Measurements from ENCODE around the gene SLC25A1. TPM values are rescaled to one million over a fixed set of nuclear protein-coding genes. Genes with fewer than 3 reads are reported as not detected.
A peak's percentile ranks its signal among the peaks of the same experiment; 100 is the strongest.

The SLC25A1 gene
- total RNA-seq: 63.7 and 69.2 TPM in 2 replicates

DNA sequence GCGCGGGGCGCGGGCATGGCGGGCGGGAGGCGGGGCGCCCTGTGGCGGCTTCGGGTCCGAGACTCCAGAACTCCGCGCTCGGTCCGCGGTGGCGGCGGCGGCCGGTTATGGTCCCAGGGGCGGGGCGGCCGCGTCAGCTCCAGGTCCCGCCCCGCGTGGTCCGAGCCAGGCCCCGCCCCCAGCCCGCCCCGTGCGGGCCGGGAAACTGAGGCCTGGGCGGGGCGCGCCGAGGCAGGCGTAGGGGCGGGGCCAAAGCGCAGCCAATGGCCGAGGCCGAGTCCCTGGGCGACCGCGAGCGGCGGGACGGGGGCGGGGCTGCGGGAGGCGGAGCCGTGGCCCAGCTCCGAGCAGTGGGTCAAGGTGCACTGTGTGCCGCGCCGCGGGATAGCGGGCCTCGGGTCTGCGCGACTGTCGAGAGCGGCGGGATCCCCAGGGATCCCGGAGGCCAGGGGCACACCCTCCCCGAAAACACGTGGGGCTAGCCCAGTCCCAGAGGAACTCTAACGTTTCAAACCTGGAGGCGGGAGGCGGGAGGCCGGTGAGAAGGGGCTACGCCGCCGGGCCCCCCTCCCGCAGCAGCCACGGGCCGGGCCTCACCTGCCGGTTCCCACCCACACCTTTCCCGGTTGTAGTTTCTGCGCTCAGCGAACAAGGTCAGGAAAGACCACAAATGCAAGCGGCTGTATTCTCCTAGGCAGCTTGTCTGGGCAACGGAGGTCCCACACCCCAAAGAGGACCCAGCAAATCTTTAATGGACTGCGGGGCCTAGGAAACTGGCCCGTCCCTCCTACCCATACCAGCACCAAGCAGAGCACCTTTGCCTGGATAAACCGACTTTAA is at the start of gene SLC25A1:
Gene SLC25A1 (minus strand): TSS at position 80 of the 840 bp plus-strand sequence. CDS start 63 bp downstream, at position 17.
- DNase-seq (ENCODE audit: insufficient read length, low spot score, missing footprints): peak; percentile 99
- Histone ChIP-seq H2AFZ (ENCODE audit: low read length) (peak within 1 kb of the TSS; percentile 67), H3K27ac (ENCODE audit: low read depth, low read length) (peak within 1 kb of the TSS; percentile 28), H3K9me3 (ENCODE audit: low read depth, low read length) (no peaks in the 10 kb centered on the region), H3K4me1 (ENCODE audit: insufficient read depth, low read length) (peaks cover 19% of the 10 kb centered on the region), H3K27me3 (ENCODE audit: insufficient read depth, low read length) (no peaks in the 10 kb centered on the region), H3K79me2 (ENCODE audit: insufficient read depth, low read length) (peaks cover 41% of the 10 kb centered on the region), H4K20me1 (ENCODE audit: insufficient read depth, low read length) (peaks cover 31% of the 10 kb centered on the region), H3K4me2 (ENCODE audit: insufficient read depth, low read length) (peak within 1 kb of the TSS; percentile 96), H3K4me3 (ENCODE audit: insufficient read depth, low read length) (peak within 1 kb of the TSS; percentile 84), H3K36me3 (ENCODE audit: insufficient read depth, low read length) (peaks cover 3% of the 10 kb centered on the region)
- TF ChIP-seq, protein P1, sequence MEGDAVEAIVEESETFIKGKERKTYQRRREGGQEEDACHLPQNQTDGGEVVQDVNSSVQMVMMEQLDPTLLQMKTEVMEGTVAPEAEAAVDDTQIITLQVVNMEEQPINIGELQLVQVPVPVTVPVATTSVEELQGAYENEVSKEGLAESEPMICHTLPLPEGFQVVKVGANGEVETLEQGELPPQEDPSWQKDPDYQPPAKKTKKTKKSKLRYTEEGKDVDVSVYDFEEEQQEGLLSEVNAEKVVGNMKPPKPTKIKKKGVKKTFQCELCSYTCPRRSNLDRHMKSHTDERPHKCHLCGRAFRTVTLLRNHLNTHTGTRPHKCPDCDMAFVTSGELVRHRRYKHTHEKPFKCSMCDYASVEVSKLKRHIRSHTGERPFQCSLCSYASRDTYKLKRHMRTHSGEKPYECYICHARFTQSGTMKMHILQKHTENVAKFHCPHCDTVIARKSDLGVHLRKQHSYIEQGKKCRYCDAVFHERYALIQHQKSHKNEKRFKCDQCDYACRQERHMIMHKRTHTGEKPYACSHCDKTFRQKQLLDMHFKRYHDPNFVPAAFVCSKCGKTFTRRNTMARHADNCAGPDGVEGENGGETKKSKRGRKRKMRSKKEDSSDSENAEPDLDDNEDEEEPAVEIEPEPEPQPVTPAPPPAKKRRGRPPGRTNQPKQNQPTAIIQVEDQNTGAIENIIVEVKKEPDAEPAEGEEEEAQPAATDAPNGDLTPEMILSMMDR (IDR thresholded peaks at IDR 0.05; ENCODE audit: extremely low read depth, low read depth, low read length): no peak

DNA sequence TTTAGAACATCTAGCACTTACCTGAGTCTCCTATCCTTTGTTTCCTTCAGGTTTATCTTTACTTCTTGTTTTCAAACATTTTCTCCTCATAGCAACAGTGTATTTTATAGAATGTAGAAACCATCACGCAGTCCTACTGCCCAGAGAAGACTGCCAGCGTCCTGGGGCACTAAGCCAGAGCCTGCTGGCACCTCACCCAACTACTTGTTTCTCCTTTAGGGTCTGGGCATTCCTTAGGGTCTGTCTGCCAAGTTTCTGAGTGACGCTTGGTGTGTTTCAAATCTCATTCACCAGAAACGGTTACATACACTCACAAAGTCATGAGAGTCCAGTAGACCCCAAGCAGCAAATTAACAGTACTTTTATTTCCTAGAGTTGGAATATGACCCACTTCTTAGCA is 49.6 kb upstream of the SLC25A1 start:
- no peaks in the 10 kb centered on the region for H3K9me3 ChIP-seq (ENCODE audit: low read depth, low read length)
- H3K27me3 ChIP-seq (ENCODE audit: insufficient read depth, low read length): no peaks in the 10 kb centered on the region
- no peak overlapping the region for H3K4me2 ChIP-seq (ENCODE audit: insufficient read depth, low read length)
- TF ChIP-seq, protein P1 (IDR thresholded peaks at IDR 0.05; ENCODE audit: extremely low read depth, low read depth, low read length): no peak
- no peaks in the 10 kb centered on the region for H4K20me1 ChIP-seq (ENCODE audit: insufficient read depth, low read length)
- no peaks in the 10 kb centered on the region for H3K4me1 ChIP-seq (ENCODE audit: insufficient read depth, low read length)
- DNase-seq (ENCODE audit: insufficient read length, low spot score, missing footprints): no peak
- no peak overlapping the region for H3K27ac ChIP-seq (ENCODE audit: low read depth, low read length)
- H2AFZ ChIP-seq (ENCODE audit: low read length): no peak overlapping the region
- H3K36me3 ChIP-seq (ENCODE audit: insufficient read depth, low read length): peaks cover 34% of the 10 kb centered on the region
- H3K4me3 ChIP-seq (ENCODE audit: insufficient read depth, low read length): no peak overlapping the region
- no peaks in the 10 kb centered on the region for H3K79me2 ChIP-seq (ENCODE audit: insufficient read depth, low read length)

DNA sequence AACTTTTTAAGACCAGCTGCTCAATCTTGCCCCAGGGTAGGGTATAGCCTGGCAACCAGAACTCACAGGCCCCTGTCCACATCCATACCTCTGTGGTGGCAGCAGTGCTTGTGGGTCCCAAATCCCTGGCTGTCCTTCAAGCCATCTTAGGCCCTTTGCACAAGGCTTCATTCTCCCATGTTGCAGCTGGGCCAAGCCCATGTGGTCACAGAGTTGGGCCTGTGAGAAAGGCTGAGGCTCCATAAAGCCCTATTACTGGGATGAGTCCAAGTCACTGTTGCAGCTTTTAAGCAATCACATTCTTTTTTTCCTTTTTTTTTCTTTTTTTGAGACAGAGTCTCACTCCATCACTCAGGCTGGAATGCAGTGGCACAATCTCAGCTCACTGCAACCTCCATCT is 47.9 kb upstream of the SLC25A1 start:
- Histone ChIP-seq H3K4me3 (ENCODE audit: insufficient read depth, low read length) (no peak overlapping the region), H3K27me3 (ENCODE audit: insufficient read depth, low read length) (no peaks in the 10 kb centered on the region), H4K20me1 (ENCODE audit: insufficient read depth, low read length) (no peaks in the 10 kb centered on the region), H3K4me1 (ENCODE audit: insufficient read depth, low read length) (no peaks in the 10 kb centered on the region), H3K4me2 (ENCODE audit: insufficient read depth, low read length) (no peak overlapping the region), H2AFZ (ENCODE audit: low read length) (no peak overlapping the region), H3K36me3 (ENCODE audit: insufficient read depth, low read length) (peaks cover 30% of the 10 kb centered on the region), H3K27ac (ENCODE audit: low read depth, low read length) (no peak overlapping the region), H3K79me2 (ENCODE audit: insufficient read depth, low read length) (no peaks in the 10 kb centered on the region), H3K9me3 (ENCODE audit: low read depth, low read length) (no peaks in the 10 kb centered on the region)
- DNase-seq (ENCODE audit: insufficient read length, low spot score, missing footprints): no peak
- TF ChIP-seq, protein P1 (IDR thresholded peaks at IDR 0.05; ENCODE audit: extremely low read depth, low read depth, low read length): no peak

DNA sequence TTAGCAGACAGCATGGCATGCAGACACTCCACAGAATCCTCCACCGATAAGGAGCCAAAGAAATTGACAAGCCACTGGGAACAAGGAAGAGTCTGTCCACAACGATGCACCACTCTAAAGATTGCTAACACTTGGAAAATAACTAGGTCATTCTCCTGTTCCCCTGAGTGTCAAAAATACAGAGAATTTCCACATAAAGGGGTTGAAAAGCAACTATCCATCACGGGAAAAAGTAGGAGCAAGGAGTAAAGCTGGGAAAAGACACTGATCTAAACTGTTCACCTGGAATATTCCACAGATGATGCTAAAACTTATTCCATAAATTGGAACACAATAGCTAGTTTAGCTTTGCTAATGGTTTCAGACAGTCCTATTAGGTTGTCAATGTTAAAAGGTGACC is 47.0 kb upstream of the SLC25A1 start:
- TF ChIP-seq, protein P1 (IDR thresholded peaks at IDR 0.05; ENCODE audit: extremely low read depth, low read depth, low read length): no peak
- H4K20me1 ChIP-seq (ENCODE audit: insufficient read depth, low read length): no peaks in the 10 kb centered on the region
- H3K4me1 ChIP-seq (ENCODE audit: insufficient read depth, low read length): no peaks in the 10 kb centered on the region
- peaks cover 33% of the 10 kb centered on the region for H3K36me3 ChIP-seq (ENCODE audit: insufficient read depth, low read length)
- no peak overlapping the region for H2AFZ ChIP-seq (ENCODE audit: low read length)
- H3K4me3 ChIP-seq (ENCODE audit: insufficient read depth, low read length): no peak overlapping the region
- H3K27me3 ChIP-seq (ENCODE audit: insufficient read depth, low read length): no peaks in the 10 kb centered on the region
- DNase-seq (ENCODE audit: insufficient read length, low spot score, missing footprints): no peak
- H3K4me2 ChIP-seq (ENCODE audit: insufficient read depth, low read length): no peak overlapping the region
- no peak overlapping the region for H3K27ac ChIP-seq (ENCODE audit: low read depth, low read length)
- H3K9me3 ChIP-seq (ENCODE audit: low read depth, low read length): no peaks in the 10 kb centered on the region
- H3K79me2 ChIP-seq (ENCODE audit: insufficient read depth, low read length): no peaks in the 10 kb centered on the region
